Osteoblast (primary cell): Measurements from ENCODE around the gene JARID2. TPM values are rescaled to one million over a fixed set of nuclear protein-coding genes. Genes with fewer than 3 reads are reported as not detected.

Experiments used
- DNase-seq: peaks from one replicate; pipeline ENCODE4 v3.0.0; 2011; ENCODE audit warnings: low spot score, mixed read lengths; ENCODE audit not compliant: insufficient read length; ENCODE audit errors: missing footprints
- H2AFZ ChIP-seq: 2 replicates; pipeline ENCODE4 v1.6.0; 2011; ENCODE audit warnings: mild to moderate bottlenecking, low read length
- H3K27ac ChIP-seq: 2 replicates; pipeline ENCODE4 v1.5.1; 2011; ENCODE audit warnings: mild to moderate bottlenecking, low read depth, low read length, moderate library complexity
- H3K27me3 ChIP-seq: 2 replicates; pipeline ENCODE4 v1.6.0; 2012; ENCODE audit warnings: mild to moderate bottlenecking, control low read depth, inconsistent platforms, low read length, moderate library complexity; ENCODE audit not compliant: insufficient read depth
- H3K36me3 ChIP-seq: 2 replicates; pipeline ENCODE4 v1.5.1; 2011; ENCODE audit warnings: mild to moderate bottlenecking, low read length, control low read depth, moderate library complexity; ENCODE audit not compliant: insufficient read depth
- H3K4me1 ChIP-seq: 2 replicates; pipeline ENCODE4 v1.5.1; 2011; ENCODE audit warnings: mild to moderate bottlenecking, low read length, control low read depth, moderate library complexity; ENCODE audit not compliant: insufficient read depth
- H3K4me2 ChIP-seq: 2 replicates; pipeline ENCODE4 v1.6.0; 2011; ENCODE audit warnings: mild to moderate bottlenecking, low read length; ENCODE audit not compliant: insufficient read depth
- H3K4me3 ChIP-seq: fragments of 200-600 bp; sonication (generic); 3 replicates; pipeline ENCODE4 v1.5.1; 2012; ENCODE audit warnings: mild to moderate bottlenecking, low read length, inconsistent platforms; ENCODE audit not compliant: insufficient read depth
- H3K79me2 ChIP-seq: 2 replicates; pipeline ENCODE4 v1.6.0; 2012; ENCODE audit warnings: mild to moderate bottlenecking, low read length, control low read depth, inconsistent platforms; ENCODE audit not compliant: insufficient read depth
- H3K9me3 ChIP-seq: 2 replicates; pipeline ENCODE4 v1.5.1; 2011; ENCODE audit warnings: low read depth, low read length, control low read depth
- H4K20me1 ChIP-seq: 2 replicates; pipeline ENCODE4 v1.6.0; 2012; ENCODE audit warnings: mild to moderate bottlenecking, low read length, control low read depth; ENCODE audit not compliant: insufficient read depth
- CTCF ChIP-seq: IDR thresholded peaks from 2 replicates; pipeline ENCODE4 v1.5.1; 2011; ENCODE audit warnings: mild to moderate bottlenecking, low read depth, low read length, moderate library complexity; ENCODE audit errors: extremely low read depth
- total RNA-seq: library from RNA; depleted of rRNA; stranded (reverse); fragments of >200 nt; gene quantifications from 2 replicates; pipeline ENCODE4 v1.2.3, GENCODE V29; 2012

The JARID2 gene
- total RNA-seq, 1 donor = 10.5 TPM

- DNase-seq = no peak
- peaks cover 76% of the 10 kb centered on the region for H3K79me2 ChIP-seq
These were observed 86.6 kb downstream of the JARID2 start for GRCh38 chr6:15332446-15332845.

GRCh38 chr6:15335385-15335784 lies 89.5 kb downstream of the JARID2 start:
- Histone ChIP-seq H3K27ac (no peak overlapping the region), H3K36me3 (no peaks in the 10 kb centered on the region), H3K27me3 (no peaks in the 10 kb centered on the region), H4K20me1 (peaks cover 25% of the 10 kb centered on the region), H3K4me2 (no peak overlapping the region), H3K4me3 (no peak overlapping the region), H3K4me1 (peaks cover 12% of the 10 kb centered on the region), H3K79me2 (peaks cover 84% of the 10 kb centered on the region), H2AFZ (no peak overlapping the region), H3K9me3 (no peaks in the 10 kb centered on the region)
- DNase-seq = no peak
- no peak for TF ChIP-seq CTCF

More at GRCh38 chr6:15332446-15332845, 86.6 kb downstream of the JARID2 start:
- no peak overlapping the region for H2AFZ ChIP-seq
- peaks cover 32% of the 10 kb centered on the region for H4K20me1 ChIP-seq
- TF ChIP-seq CTCF = no peak
- no peaks in the 10 kb centered on the region for H3K9me3 ChIP-seq
- no peak overlapping the region for H3K27ac ChIP-seq
- H3K4me3 ChIP-seq = no peak overlapping the region
- H3K27me3 ChIP-seq = no peaks in the 10 kb centered on the region
- H3K4me2 ChIP-seq = no peak overlapping the region
- no peaks in the 10 kb centered on the region for H3K36me3 ChIP-seq
- H3K4me1 ChIP-seq = peaks cover 33% of the 10 kb centered on the region

GRCh38 chr6:15335916-15336315 lies 90.0 kb downstream of the JARID2 start:
- Histone ChIP-seq H3K4me1 (peaks cover 6% of the 10 kb centered on the region), H3K4me3 (no peak overlapping the region), H3K9me3 (no peaks in the 10 kb centered on the region), H3K36me3 (no peaks in the 10 kb centered on the region), H3K4me2 (no peak overlapping the region), H3K27ac (no peak overlapping the region), H3K79me2 (peaks cover 87% of the 10 kb centered on the region), H3K27me3 (no peaks in the 10 kb centered on the region), H4K20me1 (peaks cover 25% of the 10 kb centered on the region), H2AFZ (no peak overlapping the region)
- no peak for DNase-seq
- no peak for TF ChIP-seq CTCF

- TF ChIP-seq CTCF = no peak
- H4K20me1 ChIP-seq = peaks cover 25% of the 10 kb centered on the region
- no peak overlapping the region for H2AFZ ChIP-seq
These were observed 91.2 kb downstream of the JARID2 start for GRCh38 chr6:15336900-15337560.

More at GRCh38 chr6:15336900-15337560, 91.2 kb downstream of the JARID2 start:
- Histone ChIP-seq H3K27me3 (no peaks in the 10 kb centered on the region), H3K4me3 (no peak overlapping the region), H3K9me3 (no peaks in the 10 kb centered on the region), H3K4me1 (peaks cover 5% of the 10 kb centered on the region), H3K4me2 (no peak overlapping the region), H3K36me3 (no peaks in the 10 kb centered on the region), H3K79me2 (peaks cover 86% of the 10 kb centered on the region), H3K27ac (no peak overlapping the region)
- no peak for DNase-seq
